Sigmoid colon (tissue), 7 donors: ENCODE data around the gene AK8. TPM values are rescaled to one million over a fixed set of nuclear protein-coding genes. Genes with fewer than 3 reads are reported as not detected.

ENCODE experiments used
- DNase-seq: peaks from one replicate; pipeline ENCODE4 v3.0.0-alpha.2; 2019
- H3K27ac ChIP-seq, 4 donors: fragments of 200-600 bp; sonication (generic); one replicate each; pipeline ENCODE4 v1.5.1; 2016 to 2019; ENCODE audit warnings: mild to moderate bottlenecking in 1 of 4
- H3K27me3 ChIP-seq, 3 donors: fragments of 200-600 bp; sonication (generic); one replicate each; pipeline ENCODE4 v1.5.1; 2019; ENCODE audit warnings: mild to moderate bottlenecking in 1 of 3
- H3K36me3 ChIP-seq, 4 donors: fragments of 200-600 bp; sonication (generic); one replicate each; pipeline ENCODE4 v1.5.1; 2016 to 2019
- H3K4me1 ChIP-seq, 4 donors: fragments of 200-600 bp; sonication (generic); one replicate each; pipeline ENCODE4 v1.5.1; 2017 to 2019
- H3K4me3 ChIP-seq, 4 donors: fragments of 200-600 bp; sonication (generic); one replicate each; pipeline ENCODE4 v1.5.1; 2017 to 2019; ENCODE audit warnings: mild to moderate bottlenecking in 2 of 4, moderate library complexity in 1 of 4
- H3K9me3 ChIP-seq, 4 donors: fragments of 200-600 bp in 3 of 4; sonication (generic) in 3 of 4; one replicate each; pipeline versions ENCODE4 v1.5.1 to v1.6.1; 2013 to 2019
- EP300 ChIP-seq, 4 donors: sonication (generic); formaldehyde crosslinking; IDR thresholded peaks; one replicate each; pipeline ENCODE4 v1.6.1; 2017; ENCODE audit warnings: antibody characterized with exemption in 4 of 4
- POLR2A ChIP-seq, 2 donors: fragments of 450-650 bp; IDR thresholded peaks; one replicate each; pipeline ENCODE4 v1.6.1; 2016; ENCODE audit warnings: antibody characterized with exemption in 2 of 2, mild to moderate bottlenecking in 2 of 2, moderate library complexity in 2 of 2
- POLR2AphosphoS5 ChIP-seq, 4 donors: sonication (generic); formaldehyde crosslinking; IDR thresholded peaks; one replicate each; pipeline ENCODE4 v1.6.1; 2017; ENCODE audit warnings: antibody characterized with exemption in 4 of 4
- WGBS, 2 donors: extraction: QIAGEN DNeasy Blood & Tissue Kit; methylation state at CpG; one replicate each; pipeline ENCODE4 v1.1.7; 2013; 5-methylcytosine and 5-hydroxymethylcytosine counted together
- intact Hi-C: fragments of 100-400 bp; cut with DNase I; formaldehyde crosslinking; loops from one replicate; pipeline ENCODE4 v1.15.1; 2023
- polyA plus RNA-seq, 3 donors: library from polyadenylated mRNA; stranded (reverse); fragments of 200-250 nt; gene quantifications; one replicate each; pipeline ENCODE4 v1.2.3, GENCODE V29; 2013
- total RNA-seq, 4 donors: library from RNA; depleted of rRNA; stranded (reverse); fragments of >200 nt; gene quantifications; one replicate each; pipeline ENCODE4 v1.1.0, GENCODE V29; 2016
- TF ChIP-seq, protein P1 (sequence below), 4 experiments: fragments of 450-650 bp in 3 of 4; fragments of 200-600 bp in 1 of 4; IDR thresholded peaks; one replicate each; pipeline ENCODE4 v1.5.1; 2016 to 2019; ENCODE audit warnings: antibody characterized with exemption in 4 of 4, mild to moderate bottlenecking in 3 of 4, moderate library complexity in 2 of 4
- donor health status: healthy with polysubstance abuse.
- donor health status: Bipolar disorder and iron deficiency.
- donor health status: healthy.

The AK8 gene
- total and polyA plus RNA-seq, 7 donors = 0.25 to 1.2 (median 0.59) TPM; not detected in 3

- TF ChIP-seq EP300 (IDR thresholded peaks at IDR 0.05) (no peak), POLR2AphosphoS5 (IDR thresholded peaks at IDR 0.05) (no peak), POLR2A (IDR thresholded peaks at IDR 0.05) (no peak)
- TF ChIP-seq, protein P1, sequence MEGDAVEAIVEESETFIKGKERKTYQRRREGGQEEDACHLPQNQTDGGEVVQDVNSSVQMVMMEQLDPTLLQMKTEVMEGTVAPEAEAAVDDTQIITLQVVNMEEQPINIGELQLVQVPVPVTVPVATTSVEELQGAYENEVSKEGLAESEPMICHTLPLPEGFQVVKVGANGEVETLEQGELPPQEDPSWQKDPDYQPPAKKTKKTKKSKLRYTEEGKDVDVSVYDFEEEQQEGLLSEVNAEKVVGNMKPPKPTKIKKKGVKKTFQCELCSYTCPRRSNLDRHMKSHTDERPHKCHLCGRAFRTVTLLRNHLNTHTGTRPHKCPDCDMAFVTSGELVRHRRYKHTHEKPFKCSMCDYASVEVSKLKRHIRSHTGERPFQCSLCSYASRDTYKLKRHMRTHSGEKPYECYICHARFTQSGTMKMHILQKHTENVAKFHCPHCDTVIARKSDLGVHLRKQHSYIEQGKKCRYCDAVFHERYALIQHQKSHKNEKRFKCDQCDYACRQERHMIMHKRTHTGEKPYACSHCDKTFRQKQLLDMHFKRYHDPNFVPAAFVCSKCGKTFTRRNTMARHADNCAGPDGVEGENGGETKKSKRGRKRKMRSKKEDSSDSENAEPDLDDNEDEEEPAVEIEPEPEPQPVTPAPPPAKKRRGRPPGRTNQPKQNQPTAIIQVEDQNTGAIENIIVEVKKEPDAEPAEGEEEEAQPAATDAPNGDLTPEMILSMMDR (IDR thresholded peaks at IDR 0.05) = no peak
- Histone ChIP-seq H3K4me3 (no peak overlapping the region), H3K36me3 (peaks cover 19 to 65% (median 33%) of the 10 kb centered on the region in 4 donors), H3K27ac (no peak overlapping the region), H3K9me3 (no peaks in the 10 kb centered on the region), H3K4me1 (peaks cover 0 to 6% (median 0%) of the 10 kb centered on the region in 4 donors), H3K27me3 (no peaks in the 10 kb centered on the region)
- intact Hi-C loops = no loop called here
- WGBS, 2 donors = 78 to 89% methylated on average over 5 of the region's 5 CpGs
- no peak for DNase-seq
Measured at GRCh38 chr9:132681561-132681960, 196.5 kb downstream of the AK8 start.

DNA sequence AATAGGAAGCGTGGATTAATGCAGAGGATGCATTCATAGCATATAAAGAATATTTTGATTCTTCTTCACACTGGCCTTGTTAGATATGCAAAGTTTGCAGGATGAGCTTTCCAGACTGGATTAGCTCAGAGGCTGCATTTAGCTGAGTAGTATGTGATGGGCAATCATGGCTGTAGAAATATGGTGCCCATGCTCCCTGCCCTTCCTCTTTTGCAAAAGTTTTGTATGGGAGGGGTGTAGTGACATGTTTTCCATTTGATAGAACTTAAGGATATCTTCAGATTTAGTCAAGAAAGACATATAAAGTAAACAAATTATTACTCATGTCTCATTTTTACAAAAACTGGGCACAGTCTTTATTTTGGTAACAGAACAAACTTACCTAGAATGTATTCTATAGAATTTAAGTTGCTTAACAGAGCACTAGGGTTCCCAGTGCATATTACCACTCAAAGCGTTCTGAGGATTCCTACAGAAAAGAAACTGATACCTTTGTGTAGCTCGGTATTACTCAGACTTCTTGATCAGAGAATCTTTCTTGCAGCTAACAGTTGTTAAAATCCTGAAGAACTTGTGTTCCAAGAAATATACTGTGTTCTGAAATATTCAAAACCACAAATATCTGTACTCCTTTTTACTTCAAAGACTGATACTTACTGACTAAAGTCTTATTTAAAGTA, 198.0 kb downstream of the AK8 start:
- peaks cover 19 to 52% (median 28%) of the 10 kb centered on the region in 4 donors for H3K36me3 ChIP-seq

DNA sequence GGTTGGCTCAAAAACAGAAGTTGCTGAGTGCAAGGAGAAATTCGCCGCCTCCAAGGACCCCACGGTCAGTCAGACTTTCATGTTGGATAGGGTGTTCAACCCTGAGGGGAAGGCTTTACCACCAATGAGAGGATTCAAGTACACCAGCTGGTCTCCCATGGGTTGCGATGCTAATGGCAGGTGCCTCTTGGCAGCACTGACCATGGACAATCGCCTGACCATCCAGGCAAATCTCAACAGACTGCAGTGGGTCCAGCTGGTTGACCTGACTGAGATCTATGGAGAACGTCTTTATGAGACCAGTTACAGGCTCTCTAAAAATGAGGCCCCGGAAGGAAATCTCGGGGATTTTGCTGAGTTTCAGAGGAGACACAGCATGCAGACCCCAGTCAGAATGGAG, 200.1 kb downstream of the AK8 start:
- Histone ChIP-seq H3K9me3 (no peaks in the 10 kb centered on the region), H3K27ac (no peak overlapping the region), H3K27me3 (no peaks in the 10 kb centered on the region), H3K4me1 (peaks cover 0 to 16% (median 8%) of the 10 kb centered on the region in 4 donors), H3K36me3 (peaks cover 10 to 33% (median 18%) of the 10 kb centered on the region in 4 donors), H3K4me3 (no peak overlapping the region)
- DNase-seq = no peak
- no peak for TF ChIP-seq POLR2A (IDR thresholded peaks at IDR 0.05)
- TF ChIP-seq, protein P1 (IDR thresholded peaks at IDR 0.05) = no peak
- TF ChIP-seq EP300 (IDR thresholded peaks at IDR 0.05) = no peak
- no peak for TF ChIP-seq POLR2AphosphoS5 (IDR thresholded peaks at IDR 0.05)
- intact Hi-C loops = no loop called here
- 95 to 97% methylated on average over 8 of the region's 8 CpGs for WGBS, 2 donors

More for the DNA sequence above, 198.0 kb downstream of the AK8 start:
- intact Hi-C loops = no loop called here
- WGBS, 2 donors = 56 to 80% methylated on average over 3 of the region's 3 CpGs
- no peak for TF ChIP-seq POLR2AphosphoS5 (IDR thresholded peaks at IDR 0.05)
- TF ChIP-seq POLR2A (IDR thresholded peaks at IDR 0.05) = no peak
- TF ChIP-seq, protein P1 (IDR thresholded peaks at IDR 0.05) = no peak
- TF ChIP-seq EP300 (IDR thresholded peaks at IDR 0.05) = no peak
- Histone ChIP-seq H3K9me3 (no peaks in the 10 kb centered on the region), H3K4me3 (no peak overlapping the region), H3K4me1 (peaks cover 0 to 6% (median 0%) of the 10 kb centered on the region in 4 donors), H3K27me3 (no peaks in the 10 kb centered on the region), H3K27ac (no peak overlapping the region)
- DNase-seq = no peak

Other genes starting within 250 kb of the AK8 start
- 1 to 10 TPM; 5.7 to 7.7 (median 7.1) TPM for gene DDX31, start 208.3 kb downstream of the AK8 start, total RNA-seq
- gene DDX31, start 208.3 kb downstream of the AK8 start, polyA plus RNA-seq = 1 to 10 TPM; 2.4 to 8.1 (median 2.5) TPM
- gene GTF3C4, start 207.8 kb downstream of the AK8 start, total RNA-seq = 10 to 100 TPM; 10.7 to 12.2 (median 11.7) TPM
- 1 to 10 TPM; 2.1 to 5.4 (median 3.0) TPM for gene GTF3C4, start 207.8 kb downstream of the AK8 start, polyA plus RNA-seq
- 10 to 100 TPM in 3 of 4 donors, 1 to 10 TPM in 1; 4.3 to 14.0 (median 11.7) TPM for gene SPACA9, start 614 bp upstream of the AK8 start, total RNA-seq
- 1 to 10 TPM in 2 of 3 donors, under 1 TPM in 1; 0.69 to 2.1 (median 1.2) TPM for gene SPACA9, start 614 bp upstream of the AK8 start, polyA plus RNA-seq
- gene TSC1, start 66.3 kb upstream of the AK8 start, total RNA-seq = 10 to 100 TPM; 35.3 to 55.9 (median 36.4) TPM
- gene TSC1, start 66.3 kb upstream of the AK8 start, polyA plus RNA-seq = 10 to 100 TPM in 1 of 3 donors, 1 to 10 TPM in 2; 4.2 to 15.8 (median 4.8) TPM
- under 1 TPM in 1 of 4 donors, not detected in 3; 0.28 TPM for gene GFI1B, start 100.4 kb upstream of the AK8 start, total RNA-seq
- under 1 TPM in 2 of 3 donors, not detected in 1; 0.87 to 0.92 TPM for gene GFI1B, start 100.4 kb upstream of the AK8 start, polyA plus RNA-seq
- 10 to 100 TPM; 42.0 to 49.6 (median 47.2) TPM for gene GTF3C5, start 152.7 kb upstream of the AK8 start, total RNA-seq
- 10 to 100 TPM; 25.8 to 52.7 (median 28.7) TPM for gene GTF3C5, start 152.7 kb upstream of the AK8 start, polyA plus RNA-seq
- 1 to 10 TPM in 1 of 4 donors, under 1 TPM in 1, not detected in 2; 0.36 to 1.1 TPM for gene CEL, start 183.7 kb upstream of the AK8 start, total RNA-seq
- gene CEL, start 183.7 kb upstream of the AK8 start, polyA plus RNA-seq = 1 to 10 TPM in 2 of 3 donors, under 1 TPM in 1; 0.46 to 4.8 (median 1.0) TPM
- 10 to 100 TPM; 35.2 to 52.7 (median 39.6) TPM for gene RALGDS, start 243.0 kb upstream of the AK8 start, total RNA-seq
- 10 to 100 TPM; 27.6 to 49.7 (median 32.1) TPM for gene RALGDS, start 243.0 kb upstream of the AK8 start, polyA plus RNA-seq